Measurements from ENCODE around the gene CARHSP1. TPM values are rescaled to one million over a fixed set of nuclear protein-coding genes. Genes with fewer than 3 reads are reported as not detected.

The CARHSP1 gene
- total and polyA plus RNA-seq, 9 of the 15 experiments (the other 6 are each of a cell fraction or from before 2014, with no cell fraction given): 5.8 to 114 (median 41.1) TPM

- TF ChIP-seq MYC (IDR thresholded peaks at IDR 0.05; ENCODE audit: low read depth, low read length) (peak; percentile 74), MYC (CRISPR knock-in tag; IDR thresholded peaks at IDR 0.05; ENCODE audit: borderline replicate concordance, low read depth) (no peak), CEBPB (tag; IDR thresholded peaks at IDR 0.05) (no peak; the same call in 1 of the 2 replicates), ZC3H4 (CRISPR knock-in tag; IDR thresholded peaks at IDR 0.05; ENCODE audit: borderline replicate concordance) (no peak), OTX1 (CRISPR knock-in tag; IDR thresholded peaks at IDR 0.05) (no peak), ETV5 (CRISPR knock-in tag; IDR thresholded peaks at IDR 0.05; ENCODE audit: low read depth) (no peak), CCNT2 (IDR thresholded peaks at IDR 0.05; ENCODE audit: borderline replicate concordance, extremely low read depth, insufficient read length, low read depth, low read length) (peak; percentile 100), ZBTB43 (CRISPR knock-in tag; IDR thresholded peaks at IDR 0.05) (no peak), BRF1 (IDR thresholded peaks at IDR 0.05; ENCODE audit: borderline replicate concordance, extremely low read depth, insufficient read length) (no peak), U2AF1 (optimal IDR thresholded peaks at IDR 0.05; ENCODE audit: low read depth, low read length) (no peak), ZNF3 (CRISPR knock-in tag; IDR thresholded peaks at IDR 0.05) (no peak), KLF6 (CRISPR knock-in tag; IDR thresholded peaks at IDR 0.05; ENCODE audit: borderline replicate concordance) (0 out of 2 replicates have a peak, but pooled peaks have one; percentile 21), MTA2 (IDR thresholded peaks at IDR 0.05; ENCODE audit: low read depth) (peak; percentile 39; the same call in 1 of the 2 replicates), GABPB2 (CRISPR knock-in tag; conservative IDR thresholded peaks at IDR 0.05) (no peak), ZNF263 (CRISPR knock-in tag; IDR thresholded peaks at IDR 0.05; ENCODE audit: borderline replicate concordance) (0 out of 2 replicates have a peak, but pooled peaks have one; percentile 38), RBM25 (IDR thresholded peaks at IDR 0.05; ENCODE audit: low read depth, low read length, severe bottlenecking) (no peak), SP2 (IDR thresholded peaks at IDR 0.05; ENCODE audit: extremely low read depth, low read depth, low read length, poor library complexity, severe bottlenecking) (no peak), ZNF639 (CRISPR knock-in tag; conservative IDR thresholded peaks at IDR 0.05 in 1 of 2, IDR thresholded peaks at IDR 0.05 in 1 of 2) (peak in 1 of 2 experiments; percentile 75; a peak in 2 of 4 replicates), NFRKB (IDR thresholded peaks at IDR 0.05; ENCODE audit: low read depth) (no peak), ZNF551 (CRISPR knock-in tag; IDR thresholded peaks at IDR 0.05) (no peak), KLF13 (tag; IDR thresholded peaks at IDR 0.05; ENCODE audit: borderline replicate concordance, low read depth) (peak; percentile 94), TARDBP (IDR thresholded peaks at IDR 0.05) (no peak), HMG20A (CRISPR knock-in tag; conservative IDR thresholded peaks at IDR 0.05) (no peak), U2AF2 (optimal IDR thresholded peaks at IDR 0.05; ENCODE audit: low read depth, low read length) (no peak), SMARCE1 (IDR thresholded peaks at IDR 0.05) (no peak), NFE2 (IDR thresholded peaks at IDR 0.05; ENCODE audit: low read depth) (no peak), TRIM28 (IDR thresholded peaks at IDR 0.05) (no peak), NFE2L1 (tag; IDR thresholded peaks at IDR 0.05; ENCODE audit: borderline replicate concordance, low read depth) (no peak)
Observed at GRCh38 chr16:8868416-8869211, at the start of gene CARHSP1 (continued).

All from K562 (cell line).